Activated T-cell treated with anti-CD3 and anti-CD28 coated beads, Interleukin-2, amount 50 U/mL, for 4 hours (primary cell): ENCODE results near the gene FILIP1. TPM values are rescaled to one million over a fixed set of nuclear protein-coding genes. Genes with fewer than 3 reads are reported as not detected.

Experiments used
- ATAC-seq, 2 donors: fragments of 200-7000 bp; cut with Tn5 transposase; one replicate each; pipeline ENCODE4 v1.10.0; 2021
- DNase-seq: peaks from one replicate; pipeline ENCODE4 v3.0.0-alpha.2; 2020
- H3K27me3 Mint-ChIP-seq: one replicate; pipeline ENCODE4 v1.8.0; 2021; ENCODE audit warnings: low read depth, mixed read lengths
- H3K36me3 Mint-ChIP-seq: one replicate; pipeline ENCODE4 v1.8.0; 2022; ENCODE audit warnings: mixed read lengths; ENCODE audit not compliant: insufficient read depth
- H3K4me1 Mint-ChIP-seq: one replicate; pipeline ENCODE4 v1.8.0; 2021; ENCODE audit warnings: low read depth, mixed read lengths
- H3K4me3 Mint-ChIP-seq: one replicate; pipeline ENCODE4 v1.8.0; 2021; ENCODE audit warnings: mild to moderate bottlenecking, moderate library complexity, mixed read lengths
- H3K9me3 Mint-ChIP-seq: one replicate; pipeline ENCODE4 v1.8.0; 2021; ENCODE audit warnings: mixed read lengths
- total RNA-seq, 3 donors: library from RNA; stranded (reverse); gene quantifications; one replicate each; pipeline ENCODE4 v1.2.1, GENCODE V29; 2021

FILIP1 gene
- total RNA-seq, 3 donors from 2014 or later = 0.05 TPM; not detected in 2

GRCh38 chr6:75278474-75279077 lies 215.0 kb downstream of the FILIP1 start:
- H3K27me3 Mint-ChIP-seq = no peaks in the 10 kb centered on the region
- no peaks in the 10 kb centered on the region for H3K9me3 Mint-ChIP-seq
- peak; percentile 69 to 77 for ATAC-seq
- peaks cover 27% of the 10 kb centered on the region for H3K36me3 Mint-ChIP-seq
- H3K4me1 Mint-ChIP-seq = peaks cover 73% of the 10 kb centered on the region
- peak overlapping the region; percentile 16 for H3K4me3 Mint-ChIP-seq
- no peak for DNase-seq

- Mint-ChIP-seq H3K36me3 (peaks cover 44% of the 10 kb centered on the region), H3K4me1 (peaks cover 76% of the 10 kb centered on the region), H3K27me3 (no peaks in the 10 kb centered on the region), H3K9me3 (no peaks in the 10 kb centered on the region), H3K4me3 (no peak overlapping the region)
- DNase-seq = no peak
- ATAC-seq = peak; percentile 44 to 61
These were observed 218.5 kb downstream of the FILIP1 start for GRCh38 chr6:75275067-75275466.

- Mint-ChIP-seq H3K4me3 (no peak overlapping the region), H3K9me3 (no peaks in the 10 kb centered on the region), H3K27me3 (no peaks in the 10 kb centered on the region), H3K4me1 (peaks cover 73% of the 10 kb centered on the region), H3K36me3 (peaks cover 38% of the 10 kb centered on the region)
- no peak for ATAC-seq
- DNase-seq = no peak
These were observed 220.6 kb downstream of the FILIP1 start for GRCh38 chr6:75273009-75273408.

- Mint-ChIP-seq H3K27me3 (no peaks in the 10 kb centered on the region), H3K36me3 (peaks cover 38% of the 10 kb centered on the region), H3K4me1 (peaks cover 79% of the 10 kb centered on the region), H3K4me3 (no peak overlapping the region), H3K9me3 (no peaks in the 10 kb centered on the region)
- no peak for DNase-seq
- ATAC-seq = no peak
These were observed 221.3 kb downstream of the FILIP1 start for GRCh38 chr6:75272145-75272840.

GRCh38 chr6:75268988-75269354 lies 224.6 kb downstream of the FILIP1 start:
- no peaks in the 10 kb centered on the region for H3K9me3 Mint-ChIP-seq
- H3K27me3 Mint-ChIP-seq = no peaks in the 10 kb centered on the region
- H3K4me3 Mint-ChIP-seq = no peak overlapping the region
- ATAC-seq (peak in 1 of 2 donors; percentile 9), DNase-seq (no peak)
- H3K36me3 Mint-ChIP-seq = peaks cover 20% of the 10 kb centered on the region
- H3K4me1 Mint-ChIP-seq = peaks cover 54% of the 10 kb centered on the region

- peaks cover 17% of the 10 kb centered on the region for H3K36me3 Mint-ChIP-seq
- ATAC-seq = peak; percentile 81 to 82
- no peak for DNase-seq
- peaks cover 51% of the 10 kb centered on the region for H3K4me1 Mint-ChIP-seq
- no peaks in the 10 kb centered on the region for H3K9me3 Mint-ChIP-seq
- no peaks in the 10 kb centered on the region for H3K27me3 Mint-ChIP-seq
- no peak overlapping the region for H3K4me3 Mint-ChIP-seq
These were observed 225.2 kb downstream of the FILIP1 start for GRCh38 chr6:75268121-75268987.

GRCh38 chr6:75267461-75267860 lies 226.1 kb downstream of the FILIP1 start:
- H3K4me1 Mint-ChIP-seq = peaks cover 44% of the 10 kb centered on the region
- ATAC-seq (no peak), DNase-seq (no peak)
- no peaks in the 10 kb centered on the region for H3K27me3 Mint-ChIP-seq
- no peaks in the 10 kb centered on the region for H3K9me3 Mint-ChIP-seq
- no peak overlapping the region for H3K4me3 Mint-ChIP-seq
- peaks cover 15% of the 10 kb centered on the region for H3K36me3 Mint-ChIP-seq

- no peaks in the 10 kb centered on the region for H3K27me3 Mint-ChIP-seq
- H3K4me3 Mint-ChIP-seq = no peak overlapping the region
- no peak for DNase-seq
- no peaks in the 10 kb centered on the region for H3K9me3 Mint-ChIP-seq
- peaks cover 12% of the 10 kb centered on the region for H3K36me3 Mint-ChIP-seq
- ATAC-seq = peak; percentile 50 to 56
- H3K4me1 Mint-ChIP-seq = peaks cover 38% of the 10 kb centered on the region
These were observed 226.8 kb downstream of the FILIP1 start for GRCh38 chr6:75266716-75267291.

GRCh38 chr6:75263401-75263750 lies 230.2 kb downstream of the FILIP1 start:
- H3K4me1 Mint-ChIP-seq = peaks cover 13% of the 10 kb centered on the region
- H3K9me3 Mint-ChIP-seq = no peaks in the 10 kb centered on the region
- no peak overlapping the region for H3K4me3 Mint-ChIP-seq
- no peaks in the 10 kb centered on the region for H3K27me3 Mint-ChIP-seq
- H3K36me3 Mint-ChIP-seq = peaks cover 14% of the 10 kb centered on the region
- ATAC-seq (no peak), DNase-seq (no peak)

GRCh38 chr6:75262716-75263400 lies 230.7 kb downstream of the FILIP1 start:
- Mint-ChIP-seq H3K36me3 (peaks cover 15% of the 10 kb centered on the region), H3K9me3 (no peaks in the 10 kb centered on the region), H3K4me3 (no peak overlapping the region), H3K4me1 (peaks cover 8% of the 10 kb centered on the region), H3K27me3 (no peaks in the 10 kb centered on the region)
- no peak for DNase-seq
- ATAC-seq = no peak

GRCh38 chr6:75261299-75261698 lies 232.3 kb downstream of the FILIP1 start:
- DNase-seq = no peak
- Mint-ChIP-seq H3K4me1 (no peaks in the 10 kb centered on the region), H3K36me3 (peaks cover 25% of the 10 kb centered on the region), H3K27me3 (no peaks in the 10 kb centered on the region), H3K9me3 (no peaks in the 10 kb centered on the region), H3K4me3 (no peak overlapping the region)
- ATAC-seq = no peak

- ATAC-seq = no peak
- no peak for DNase-seq
- H3K27me3 Mint-ChIP-seq = no peaks in the 10 kb centered on the region
- no peaks in the 10 kb centered on the region for H3K4me1 Mint-ChIP-seq
- H3K9me3 Mint-ChIP-seq = no peaks in the 10 kb centered on the region
- no peak overlapping the region for H3K4me3 Mint-ChIP-seq
- peaks cover 34% of the 10 kb centered on the region for H3K36me3 Mint-ChIP-seq
These were observed 236.1 kb downstream of the FILIP1 start for GRCh38 chr6:75257343-75258087.

GRCh38 chr6:75250552-75250951 lies 243.0 kb downstream of the FILIP1 start:
- DNase-seq = no peak
- Mint-ChIP-seq H3K4me3 (no peak overlapping the region), H3K9me3 (no peaks in the 10 kb centered on the region), H3K36me3 (peaks cover 8% of the 10 kb centered on the region), H3K27me3 (peaks cover 14% of the 10 kb centered on the region), H3K4me1 (no peaks in the 10 kb centered on the region)
- ATAC-seq = no peak
